ENCODE data around the gene ZC3H18.

Gene ZC3H18

DNA sequence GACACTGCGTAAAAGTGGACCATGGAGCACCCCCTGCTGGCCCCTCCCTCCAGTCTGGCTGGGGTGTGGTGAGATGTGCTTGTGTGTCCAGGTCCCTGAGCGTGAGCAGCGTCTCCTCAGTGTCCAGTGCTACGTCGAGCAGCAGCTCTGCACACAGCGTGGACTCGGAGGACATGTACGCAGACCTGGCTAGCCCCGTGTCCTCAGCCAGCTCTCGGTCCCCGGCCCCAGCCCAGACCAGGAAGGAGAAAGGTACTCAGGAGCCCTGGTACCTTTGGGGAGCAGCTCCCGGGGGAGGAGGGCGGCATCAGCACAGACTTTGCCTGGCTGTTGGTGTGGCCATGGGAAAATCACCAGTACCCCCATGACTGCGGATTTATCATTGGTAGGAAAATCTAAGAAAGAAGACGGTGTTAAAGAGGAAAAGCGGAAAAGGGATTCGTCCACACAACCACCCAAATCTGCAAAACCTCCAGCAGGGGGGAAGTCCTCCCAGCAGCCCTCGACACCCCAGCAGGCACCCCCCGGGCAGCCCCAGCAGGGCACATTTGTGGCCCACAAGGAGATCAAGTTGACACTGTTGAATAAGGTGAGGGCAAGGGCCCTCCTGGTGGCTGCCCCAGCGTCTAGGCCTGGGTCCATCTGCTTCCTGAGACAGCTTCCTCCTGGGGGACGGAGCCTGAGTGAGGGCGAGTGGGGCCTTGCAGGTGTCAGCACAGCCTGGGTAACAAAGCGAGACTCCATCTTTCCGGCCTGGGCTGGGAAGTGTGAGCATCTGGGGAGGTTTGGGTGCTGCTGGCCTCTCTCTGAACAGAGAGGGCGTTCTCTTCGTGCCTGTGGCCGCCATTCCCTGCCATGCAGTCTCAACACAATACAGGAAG lies 57.6 kb downstream of the ZC3H18 start:
- DNase-seq = no peak

DNA sequence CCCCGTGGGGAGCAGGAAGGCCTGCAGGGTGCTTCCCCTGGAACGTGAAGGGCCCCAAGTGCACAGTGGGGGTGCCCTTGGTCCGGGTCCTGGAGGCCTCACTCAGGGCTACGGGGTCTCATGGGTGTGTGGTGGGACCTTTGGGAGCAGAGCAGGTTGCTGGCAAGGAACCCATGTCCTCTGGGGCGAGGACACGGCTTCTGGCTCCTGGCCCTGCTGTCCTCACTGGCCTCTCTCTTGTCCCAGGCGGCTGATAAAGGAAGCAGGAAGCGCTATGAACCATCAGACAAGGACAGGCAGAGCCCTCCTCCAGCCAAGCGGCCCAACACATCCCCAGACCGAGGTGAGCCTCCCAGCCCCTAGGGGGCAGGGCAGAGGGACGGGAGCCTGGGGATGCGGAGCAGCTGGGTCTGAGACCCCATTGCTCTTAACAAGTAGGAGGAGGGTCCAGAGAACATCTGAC lies 58.3 kb downstream of the ZC3H18 start:
- no peak for DNase-seq

DNA sequence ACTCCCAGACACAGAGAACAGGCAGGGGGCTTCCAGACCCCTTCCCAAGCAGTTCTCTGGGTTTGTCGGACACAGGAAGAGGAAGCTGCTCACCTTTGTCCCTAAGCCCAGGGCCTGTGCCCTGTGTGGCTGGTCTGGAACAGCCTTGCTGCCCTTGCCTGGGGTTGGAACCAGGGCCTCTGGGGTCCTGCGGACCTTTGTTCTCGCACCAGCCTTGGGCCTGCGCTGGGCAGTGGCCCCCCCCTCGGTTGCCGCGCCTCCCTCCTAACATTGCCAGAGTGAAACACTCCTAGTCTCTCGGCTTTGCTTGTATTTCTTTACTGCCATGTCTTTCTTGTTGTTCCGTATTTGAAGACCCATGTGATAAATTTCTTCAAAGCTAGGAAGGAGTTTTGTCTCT lies 59.6 kb downstream of the ZC3H18 start:
- no peak for DNase-seq

DNA sequence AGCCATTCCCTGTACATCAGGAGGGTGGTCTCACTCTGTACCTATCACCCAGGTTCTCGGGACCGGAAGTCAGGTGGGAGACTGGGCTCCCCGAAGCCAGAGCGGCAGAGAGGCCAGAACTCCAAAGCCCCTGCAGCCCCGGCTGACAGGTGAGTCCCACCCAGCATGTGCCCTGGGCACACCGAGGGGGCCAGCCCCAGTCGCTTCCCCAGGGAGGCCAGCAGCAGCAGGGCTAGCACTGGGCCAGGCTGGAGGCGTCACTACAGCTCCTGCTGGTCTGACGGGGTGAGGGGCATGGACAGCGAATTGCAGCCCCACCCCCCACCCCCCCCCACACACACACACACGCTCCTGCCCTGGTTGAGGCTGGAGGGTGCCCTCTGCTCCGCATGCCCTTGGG lies 60.2 kb downstream of the ZC3H18 start:
- DNase-seq = no peak

DNA sequence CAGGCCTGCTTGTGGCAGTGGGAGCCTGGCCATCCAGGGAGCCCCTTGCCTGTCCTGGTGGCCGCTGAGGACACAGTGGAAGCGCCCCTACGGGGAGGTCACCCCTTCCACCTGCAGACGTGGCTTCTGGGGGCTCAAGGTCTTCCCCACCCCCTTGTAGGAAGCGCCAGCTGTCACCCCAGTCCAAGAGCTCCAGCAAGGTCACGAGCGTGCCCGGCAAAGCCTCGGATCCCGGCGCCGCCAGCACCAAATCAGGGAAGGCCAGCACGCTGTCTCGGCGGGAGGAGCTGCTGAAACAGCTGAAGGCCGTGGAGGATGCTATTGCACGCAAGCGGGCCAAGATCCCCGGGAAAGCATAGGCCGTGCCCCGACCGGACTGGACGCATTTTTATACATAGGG lies 60.7 kb downstream of the ZC3H18 start:
- DNase-seq = no peak

DNA sequence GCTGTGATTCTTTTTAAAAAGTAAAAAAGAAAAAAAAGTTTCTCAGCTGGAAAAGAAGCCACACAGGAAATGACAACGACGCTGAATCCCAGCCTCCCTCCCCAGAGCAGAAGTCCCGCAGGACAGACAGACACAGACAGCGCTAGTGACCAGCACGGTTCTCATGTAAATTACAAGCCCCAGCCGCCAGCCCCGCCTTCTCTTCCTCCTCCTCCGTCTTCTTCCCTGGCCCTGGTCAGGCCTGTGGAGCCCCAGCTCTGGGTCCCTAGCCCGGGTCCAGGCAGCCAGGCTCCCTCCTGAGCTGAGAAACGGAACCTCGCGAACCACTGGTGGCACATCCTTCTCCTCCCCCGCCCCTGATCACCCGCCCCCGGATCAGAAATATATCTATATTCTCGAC lies 61.2 kb downstream of the ZC3H18 start:
- DNase-seq = no peak

- no peak for DNase-seq
These were observed 61.9 kb downstream of the ZC3H18 start for GRCh38 chr16:88631920-88632586.

DNA sequence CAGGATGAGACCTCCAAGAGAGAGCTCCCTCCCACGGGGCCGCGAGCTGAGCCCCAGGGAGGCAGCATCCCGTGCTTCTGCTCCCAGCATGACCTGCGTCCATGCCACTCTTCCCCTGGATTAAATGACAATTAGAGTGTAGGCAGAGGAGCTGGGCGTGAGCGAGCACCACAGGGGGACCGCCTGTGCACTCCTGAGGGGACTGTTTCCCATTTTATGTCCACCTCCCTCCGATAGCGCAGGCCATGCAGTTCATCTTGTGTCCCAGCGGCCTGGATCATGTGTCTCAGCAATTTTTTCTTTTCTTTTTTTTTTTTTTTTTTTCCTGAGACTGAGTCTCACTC lies 62.4 kb downstream of the ZC3H18 start:
- no peak for DNase-seq

- no peak for DNase-seq
These were observed 63.5 kb downstream of the ZC3H18 start for GRCh38 chr16:88633684-88634140.

- no peak for DNase-seq
These were observed 64.2 kb downstream of the ZC3H18 start for GRCh38 chr16:88634141-88634993.

DNA sequence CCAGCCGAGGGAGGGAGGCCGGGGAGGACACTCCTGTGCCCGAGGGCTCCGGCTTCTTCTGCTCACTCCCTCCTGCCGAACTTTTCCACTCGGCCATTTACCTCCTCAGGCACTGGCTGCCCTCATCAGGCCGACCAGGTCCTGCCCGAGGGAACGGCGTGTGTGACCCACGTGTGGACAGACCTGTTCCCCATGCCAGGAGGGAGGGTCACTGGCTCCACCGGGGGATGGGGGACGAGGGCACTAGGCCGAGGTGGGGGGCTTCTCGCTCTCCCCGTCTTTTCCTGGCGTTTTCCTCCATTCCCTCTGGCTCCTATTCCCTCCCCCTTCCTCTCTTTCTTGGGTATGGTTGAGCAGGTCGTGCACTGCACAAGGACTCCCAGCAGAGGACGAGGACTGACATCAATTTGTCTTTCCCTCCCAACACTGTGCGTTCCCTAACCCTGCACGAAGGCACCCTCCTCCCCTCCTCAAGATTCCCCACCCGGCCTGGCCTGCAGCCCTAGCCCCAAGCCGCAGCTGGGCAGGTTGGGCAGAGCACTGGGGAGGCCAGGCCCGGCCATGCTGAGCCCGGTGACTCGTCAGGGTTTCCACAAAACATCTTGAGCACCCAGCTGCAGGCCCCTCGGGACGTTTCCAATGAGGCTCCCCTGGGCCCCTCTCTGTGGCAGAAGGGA lies 64.9 kb downstream of the ZC3H18 start:
- DNase-seq = no peak

- DNase-seq = no peak
These were observed 65.6 kb downstream of the ZC3H18 start for GRCh38 chr16:88635671-88636319.

DNA sequence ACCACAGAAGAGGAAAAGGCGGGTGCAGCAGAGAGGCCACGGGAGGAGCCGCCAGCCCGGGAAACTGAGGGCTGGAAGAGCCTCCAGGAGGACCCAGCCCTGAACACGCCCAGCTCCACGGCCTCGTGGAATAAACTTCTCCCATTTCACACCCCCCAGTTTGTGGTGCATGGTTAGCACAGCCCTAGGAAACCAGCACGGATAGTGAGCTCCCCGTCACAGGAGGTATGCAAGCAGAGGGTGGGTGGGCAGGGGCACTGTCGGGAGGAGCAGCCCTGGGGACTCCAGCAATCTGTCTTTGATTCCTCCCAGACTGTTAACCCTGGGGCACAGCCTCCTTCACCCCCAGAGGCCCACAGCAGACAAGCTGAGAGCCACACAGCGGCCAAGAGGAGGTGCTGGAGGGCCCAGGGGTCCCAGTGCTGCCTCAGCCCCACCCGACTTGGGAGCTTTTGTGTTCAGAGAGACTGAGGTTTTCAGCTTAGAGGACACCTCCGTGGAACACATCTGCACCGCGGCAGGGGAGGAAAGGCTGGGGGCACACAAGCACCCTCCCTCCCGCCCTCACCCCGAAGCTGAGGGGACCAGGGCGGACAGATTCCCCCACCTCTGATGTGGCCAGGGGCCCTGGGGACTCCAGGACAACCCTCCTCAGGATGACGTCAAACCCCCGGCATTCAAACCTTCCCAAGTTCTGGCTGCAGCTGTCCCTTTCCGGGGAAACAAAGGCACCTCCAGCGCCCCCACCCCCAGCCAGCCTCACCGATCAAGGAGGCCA lies 66.5 kb downstream of the ZC3H18 start:
- no peak for DNase-seq

DNA sequence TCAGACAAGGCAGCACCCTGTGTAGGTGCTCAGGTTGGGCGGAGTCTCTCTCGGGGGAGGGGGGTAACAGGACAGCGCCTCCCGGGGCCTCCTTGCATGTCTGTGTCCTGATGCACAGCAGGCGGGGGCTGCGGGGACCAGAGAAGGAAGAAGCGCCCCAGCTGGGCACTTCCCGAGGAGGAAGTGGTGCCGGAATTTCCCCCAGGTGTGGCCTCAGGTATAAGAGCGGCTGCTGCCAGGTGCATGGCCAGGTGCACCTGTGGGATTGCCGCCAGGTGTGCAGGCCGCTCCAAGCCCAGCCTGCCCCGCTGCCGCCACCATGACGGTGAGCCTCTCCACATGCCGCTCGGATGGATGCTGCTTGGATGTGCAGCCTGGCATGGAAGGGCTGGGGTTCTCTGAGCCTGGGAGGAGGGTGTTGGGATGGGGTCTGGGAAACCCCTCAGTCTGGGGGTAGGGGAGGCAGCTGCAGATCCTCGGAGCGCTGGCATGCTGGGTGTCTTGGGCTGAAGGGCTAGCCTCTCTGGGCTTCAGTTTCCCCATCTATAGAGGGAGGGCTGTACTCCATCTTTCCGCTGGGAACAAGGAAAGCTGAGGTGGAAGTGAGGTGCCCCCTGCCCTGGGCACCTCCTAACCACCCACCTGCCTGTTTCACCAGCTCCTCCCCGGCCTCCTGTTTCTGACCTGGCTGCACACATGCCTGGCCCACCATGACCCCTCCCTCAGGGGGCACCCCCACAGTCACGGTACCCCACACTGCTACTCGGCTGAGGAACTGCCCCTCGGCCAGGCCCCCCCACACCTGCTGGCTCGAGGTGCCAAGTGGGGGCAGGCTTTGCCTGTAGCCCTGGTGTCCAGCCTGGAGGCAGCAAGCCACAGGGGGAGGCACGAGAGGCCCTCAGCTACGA lies 68.4 kb downstream of the ZC3H18 start, which contains the start of gene IL17C:
IL17C (plus strand) TSS at position 250 of the 908 bp plus-strand sequence; CDS start at position 320, 70 bp downstream.
- DNase-seq = no peak

GRCh38 chr16:88639231-88640038 lies 69.2 kb downstream of the ZC3H18 start:
- DNase-seq = no peak

- DNase-seq = no peak
These were observed 69.9 kb downstream of the ZC3H18 start for GRCh38 chr16:88640039-88640495.

- no peak for DNase-seq
These were observed 70.5 kb downstream of the ZC3H18 start for GRCh38 chr16:88640498-88641247.
